Activated CD4-positive, alpha-beta memory T cell treated with anti-CD3 and anti-CD28 coated beads, Interleukin-2, amount 10 ng/mL, durations not matched to agents 7 days and 5 days (primary cell): ENCODE data around the gene IVD. TPM values are rescaled to one million over a fixed set of nuclear protein-coding genes. Genes with fewer than 3 reads are reported as not detected.

ENCODE experiments used
- CTCF ChIA-PET: fragments of 350-600 bp; sonication (Branson Sonifier 250); formaldehyde crosslinking; loops from one replicate; lab custom pipeline; 2021; ENCODE audit warnings: antibody characterized with exemption, inconsistent platforms; lab: Charles Lee
- POLR2A ChIA-PET: fragments of 350-600 bp; sonication (Branson Sonifier 250); formaldehyde crosslinking; loops from one replicate; lab custom pipeline; 2021; ENCODE audit warnings: antibody characterized with exemption; lab: Charles Lee
- DNase-seq: peaks from one replicate; pipeline ENCODE4 v3.0.0-alpha.2; 2020
- H3K27ac Mint-ChIP-seq: one replicate; pipeline ENCODE4 v1.8.0; 2021; ENCODE audit warnings: mild to moderate bottlenecking, mixed read lengths
- H3K27me3 Mint-ChIP-seq: one replicate; pipeline ENCODE4 v1.8.0; 2021; ENCODE audit warnings: mixed read lengths
- H3K36me3 Mint-ChIP-seq: one replicate; pipeline ENCODE4 v1.8.0; 2021; ENCODE audit warnings: low read depth, mixed read lengths
- H3K4me1 Mint-ChIP-seq: one replicate; pipeline ENCODE4 v1.8.0; 2021; ENCODE audit warnings: mixed read lengths
- H3K4me3 Mint-ChIP-seq: one replicate; pipeline ENCODE4 v1.8.0; 2021; ENCODE audit warnings: mild to moderate bottlenecking, mixed read lengths
- H3K9me3 Mint-ChIP-seq: one replicate; pipeline ENCODE4 v1.8.0; 2021; ENCODE audit warnings: mixed read lengths
- total RNA-seq, 2 experiments: library from RNA; stranded (reverse); gene quantifications; one replicate each; pipeline ENCODE4 v1.2.3, GENCODE V29; 2021

IVD gene
- total RNA-seq, 2 experiments from 2014 or later = 38.1 to 38.4 TPM

- H3K36me3 Mint-ChIP-seq = peaks cover 7% of the 10 kb centered on the region
- no peak overlapping the region for H3K27ac Mint-ChIP-seq
- H3K4me3 Mint-ChIP-seq = no peak overlapping the region
- peaks cover 2% of the 10 kb centered on the region for H3K4me1 Mint-ChIP-seq
- no peaks in the 10 kb centered on the region for H3K9me3 Mint-ChIP-seq
- CTCF ChIA-PET = interaction anchor here (0.9 to 7.4 kb wide), 6 partner anchors 9 to 202 kb away, joined by 3 to 143 read pairs (median 5); partner anchors contain the start of genes CCDC9B and IVD
- DNase-seq = no peak
- peaks cover 1% of the 10 kb centered on the region for H3K27me3 Mint-ChIP-seq
- POLR2A ChIA-PET = interaction anchor here (2.2 to 2.3 kb wide), 2 partner anchors 12 to 52 kb away, joined by 5 to 10 read pairs; no protein-coding TSS in a partner anchor
Measured at GRCh38 chr15:40420071-40420713, 14.6 kb downstream of the IVD start.

DNA sequence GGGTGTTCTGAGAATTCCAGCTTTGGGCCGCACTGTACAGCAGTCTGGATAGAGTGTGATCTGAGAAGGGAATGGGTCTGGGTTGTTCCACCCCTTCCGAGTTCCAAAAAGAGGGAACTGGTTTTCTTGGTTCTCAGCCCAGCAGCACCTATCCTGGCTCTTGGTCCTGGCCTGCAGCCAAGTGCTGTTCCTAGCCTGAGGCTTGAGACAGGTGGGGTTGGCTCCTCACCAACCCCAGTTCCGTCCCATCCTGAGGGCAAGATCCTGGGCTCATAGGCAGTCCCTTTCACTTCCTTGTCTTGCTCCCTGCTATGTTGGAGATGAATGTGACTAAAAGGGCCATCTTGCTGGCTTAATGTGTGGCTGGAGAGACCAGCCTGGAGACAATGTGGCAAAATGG, 15.2 kb downstream of the IVD start:
- POLR2A ChIA-PET = interaction anchor here (1.1 to 2.3 kb wide), 3 partner anchors 13 to 53 kb away, joined by 3 to 10 read pairs (median 5); no protein-coding TSS in a partner anchor
- no peaks in the 10 kb centered on the region for H3K9me3 Mint-ChIP-seq
- CTCF ChIA-PET = interaction anchor here (0.9 to 7.4 kb wide), 8 partner anchors 9 to 203 kb away, joined by 3 to 143 read pairs (median 8); partner anchors contain the start of genes CCDC9B, INAFM2 and IVD

DNA sequence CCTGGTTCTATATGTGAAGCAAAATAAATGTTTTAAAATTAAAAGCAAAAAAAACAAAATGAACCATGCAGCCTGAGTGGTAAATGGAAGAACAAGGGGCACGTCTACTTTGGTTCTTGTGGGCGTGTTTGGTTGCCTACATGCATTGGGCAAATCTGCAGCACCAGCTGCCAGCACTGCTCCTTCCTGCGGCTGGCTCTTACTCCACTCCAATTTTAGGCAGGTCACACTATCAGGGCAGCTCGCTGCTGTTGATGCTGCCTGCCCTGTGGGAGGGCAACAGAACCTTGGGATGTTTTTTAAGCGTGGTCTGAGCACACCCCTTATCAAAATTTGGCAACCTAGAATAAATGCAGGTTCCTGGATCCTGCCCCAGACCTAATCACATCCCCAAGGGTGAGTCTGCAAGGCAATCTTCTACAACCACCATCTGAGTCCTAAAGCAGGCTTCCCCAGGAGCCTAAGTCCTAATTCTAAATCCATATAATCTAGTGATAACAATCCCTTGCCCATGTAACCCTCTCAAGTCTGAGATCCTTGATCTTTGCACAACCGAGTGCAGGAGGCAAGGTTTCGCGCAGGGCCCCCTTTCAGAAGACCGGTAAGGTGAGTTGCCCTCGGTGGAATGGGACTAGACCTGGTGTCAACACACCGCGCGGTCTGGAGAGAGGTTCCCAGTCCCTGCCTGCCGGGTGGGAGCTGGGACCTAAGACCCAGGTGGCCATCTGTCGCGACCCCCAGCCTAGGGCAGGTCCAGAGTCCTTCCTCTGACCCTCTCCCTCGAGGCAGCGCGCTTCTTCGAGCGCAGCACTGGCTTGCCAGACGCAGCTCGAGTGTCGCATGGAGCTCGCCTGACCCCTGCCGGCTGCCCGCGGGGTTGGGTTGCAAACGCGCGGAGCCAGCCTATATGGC, 15.9 kb downstream of the IVD start:
- DNase-seq = peak; percentile 84
- no peak overlapping the region for H3K4me3 Mint-ChIP-seq
- CTCF ChIA-PET = interaction anchor here (0.6 to 7.4 kb wide), 21 partner anchors 15 to 150 kb away, joined by 3 to 143 read pairs (median 5); partner anchors contain the start of genes BAHD1, CCDC9B, INAFM2 and IVD
- POLR2A ChIA-PET = interaction anchor here (0.7 to 2.2 kb wide), 8 partner anchors 13 to 79 kb away, joined by 3 to 10 read pairs (median 4); partner anchors contain the start of genes BAHD1, IVD and KNSTRN
- H3K27me3 Mint-ChIP-seq = peaks cover 1% of the 10 kb centered on the region
- H3K36me3 Mint-ChIP-seq = no peaks in the 10 kb centered on the region
- no peaks in the 10 kb centered on the region for H3K9me3 Mint-ChIP-seq
- H3K4me1 Mint-ChIP-seq = peaks cover 2% of the 10 kb centered on the region
- no peak overlapping the region for H3K27ac Mint-ChIP-seq

More for the DNA sequence above, 15.2 kb downstream of the IVD start:
- Mint-ChIP-seq H3K27me3 (peaks cover 1% of the 10 kb centered on the region), H3K4me3 (no peak overlapping the region), H3K27ac (no peak overlapping the region), H3K36me3 (peaks cover 2% of the 10 kb centered on the region), H3K4me1 (peaks cover 2% of the 10 kb centered on the region)
- DNase-seq = no peak

GRCh38 chr15:40424483-40425115, 19.0 kb downstream of the IVD start:
- no peak for DNase-seq
- H3K27me3 Mint-ChIP-seq = peaks cover 6% of the 10 kb centered on the region
- H3K9me3 Mint-ChIP-seq = no peaks in the 10 kb centered on the region
- no peaks in the 10 kb centered on the region for H3K36me3 Mint-ChIP-seq
- peaks cover 2% of the 10 kb centered on the region for H3K4me1 Mint-ChIP-seq
- POLR2A ChIA-PET = interaction anchor here (0.9 to 1.5 kb wide), 3 partner anchors 14 to 19 kb away, joined by 3 read pairs; partner anchors contain the start of gene IVD
- H3K4me3 Mint-ChIP-seq = no peak overlapping the region
- no peak overlapping the region for H3K27ac Mint-ChIP-seq
- CTCF ChIA-PET = interaction anchor here (0.6 to 7.4 kb wide), 3 partner anchors 84 to 149 kb away, joined by 3 to 143 read pairs (median 11); partner anchors contain the start of gene CCDC9B

DNA sequence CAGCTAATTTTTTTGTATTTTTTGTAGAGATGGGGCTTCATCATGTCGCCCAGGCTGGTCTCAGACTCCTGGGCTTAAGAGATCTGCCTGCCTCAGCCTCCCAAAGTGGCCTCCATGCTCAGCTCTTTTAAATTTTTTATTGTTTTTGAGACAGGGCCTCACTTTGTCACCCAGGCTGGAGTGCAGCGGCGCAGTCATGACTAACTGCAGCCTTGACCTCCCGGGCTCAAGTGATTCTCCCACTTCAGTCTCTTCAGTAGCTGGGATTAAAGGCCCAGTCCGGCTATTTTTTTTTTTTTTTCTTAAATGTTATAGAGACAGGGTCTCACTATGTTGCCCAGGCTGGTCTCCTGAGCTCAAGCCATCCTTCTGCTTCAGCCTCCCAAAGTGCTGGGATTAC, 20.1 kb downstream of the IVD start:
- Mint-ChIP-seq H3K9me3 (no peaks in the 10 kb centered on the region), H3K36me3 (no peaks in the 10 kb centered on the region), H3K4me3 (no peak overlapping the region), H3K4me1 (peaks cover 2% of the 10 kb centered on the region), H3K27ac (no peak overlapping the region), H3K27me3 (peaks cover 8% of the 10 kb centered on the region)
- no peak for DNase-seq
- CTCF ChIA-PET = interaction anchor here (7.4 kb wide), 1 partner anchor 85 kb away, joined by 143 read pairs; the partner anchor contains the start of gene CCDC9B
- POLR2A ChIA-PET = interaction anchor here (0.7 to 1.3 kb wide), 3 partner anchors 11 to 43 kb away, joined by 3 read pairs; partner anchors contain the start of gene KNSTRN

- H3K36me3 Mint-ChIP-seq = no peaks in the 10 kb centered on the region
- H3K27ac Mint-ChIP-seq = no peak overlapping the region
- peaks cover 10% of the 10 kb centered on the region for H3K27me3 Mint-ChIP-seq
- ChIA-PET POLR2A (no interaction called here), CTCF (interaction anchor here (7.4 kb wide), 1 partner anchor 87 kb away, joined by 143 read pairs; the partner anchor contains the start of gene CCDC9B)
- H3K4me3 Mint-ChIP-seq = no peak overlapping the region
- DNase-seq = no peak
- no peaks in the 10 kb centered on the region for H3K9me3 Mint-ChIP-seq
- no peaks in the 10 kb centered on the region for H3K4me1 Mint-ChIP-seq
Measured at GRCh38 chr15:40427188-40427587, 21.6 kb downstream of the IVD start.

DNA sequence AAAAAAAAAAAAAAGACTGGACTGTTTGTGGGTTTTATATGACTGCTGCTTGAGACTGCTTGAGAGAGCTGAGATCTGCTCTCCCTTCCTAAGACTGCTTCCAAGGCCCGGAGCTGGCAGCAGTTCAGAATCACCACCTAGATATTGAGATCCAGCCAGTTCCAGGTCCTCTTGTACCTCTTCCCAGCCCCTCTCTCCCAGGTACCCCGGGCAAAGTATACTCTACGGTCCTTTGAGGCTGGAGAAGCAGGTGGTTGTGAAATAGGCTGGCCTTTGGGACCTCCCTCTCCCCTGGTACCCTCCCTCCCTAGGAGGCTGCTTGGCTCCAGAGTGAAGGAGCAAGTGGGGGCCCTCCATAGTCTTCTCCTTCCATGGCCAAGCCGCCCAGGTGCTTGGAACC, 22.6 kb downstream of the IVD start:
- H3K36me3 Mint-ChIP-seq = no peaks in the 10 kb centered on the region
- peaks cover 14% of the 10 kb centered on the region for H3K27me3 Mint-ChIP-seq
- no peak for DNase-seq
- ChIA-PET POLR2A (no interaction called here), CTCF (no interaction called here)
- no peak overlapping the region for H3K27ac Mint-ChIP-seq
- H3K4me1 Mint-ChIP-seq = no peaks in the 10 kb centered on the region
- no peaks in the 10 kb centered on the region for H3K9me3 Mint-ChIP-seq
- H3K4me3 Mint-ChIP-seq = no peak overlapping the region

GRCh38 chr15:40429068-40429710, 23.6 kb downstream of the IVD start:
- H3K27me3 Mint-ChIP-seq = peaks cover 16% of the 10 kb centered on the region
- H3K4me1 Mint-ChIP-seq = no peaks in the 10 kb centered on the region
- H3K36me3 Mint-ChIP-seq = no peaks in the 10 kb centered on the region
- CTCF ChIA-PET = interaction anchor here (1.5 kb wide), 1 partner anchor 9 kb away, joined by 3 read pairs; no protein-coding TSS in a partner anchor
- no peak overlapping the region for H3K4me3 Mint-ChIP-seq
- POLR2A ChIA-PET = interaction anchor here (0.6 kb wide), 1 partner anchor 15 kb away, joined by 3 read pairs; no protein-coding TSS in a partner anchor
- H3K27ac Mint-ChIP-seq = no peak overlapping the region
- H3K9me3 Mint-ChIP-seq = no peaks in the 10 kb centered on the region
- no peak for DNase-seq

GRCh38 chr15:40430271-40430805, 24.7 kb downstream of the IVD start:
- peaks cover 28% of the 10 kb centered on the region for H3K27me3 Mint-ChIP-seq
- H3K36me3 Mint-ChIP-seq = no peaks in the 10 kb centered on the region
- H3K27ac Mint-ChIP-seq = no peak overlapping the region
- no peak for DNase-seq
- no peak overlapping the region for H3K4me3 Mint-ChIP-seq
- H3K9me3 Mint-ChIP-seq = no peaks in the 10 kb centered on the region
- ChIA-PET CTCF (interaction anchor here (1.5 kb wide), 1 partner anchor 10 kb away, joined by 3 read pairs; no protein-coding TSS in a partner anchor), POLR2A (interaction anchor here (0.6 kb wide), 1 partner anchor 72 kb away, joined by 4 read pairs; no protein-coding TSS in a partner anchor)
- H3K4me1 Mint-ChIP-seq = no peaks in the 10 kb centered on the region

GRCh38 chr15:40435023-40435709, 29.6 kb downstream of the IVD start:
- Mint-ChIP-seq H3K36me3 (no peaks in the 10 kb centered on the region), H3K4me3 (no peak overlapping the region), H3K27me3 (peaks cover 67% of the 10 kb centered on the region), H3K9me3 (no peaks in the 10 kb centered on the region), H3K4me1 (peaks cover 18% of the 10 kb centered on the region), H3K27ac (no peak overlapping the region)
- DNase-seq = no peak
- POLR2A ChIA-PET = interaction anchor here (1.0 to 1.1 kb wide), 2 partner anchors 11 to 14 kb away, joined by 3 read pairs; no protein-coding TSS in a partner anchor
- CTCF ChIA-PET = no interaction called here

GRCh38 chr15:40435710-40436089, 30.1 kb downstream of the IVD start:
- Mint-ChIP-seq H3K27ac (no peak overlapping the region), H3K4me3 (no peak overlapping the region), H3K4me1 (peaks cover 18% of the 10 kb centered on the region), H3K9me3 (no peaks in the 10 kb centered on the region), H3K27me3 (peaks cover 64% of the 10 kb centered on the region), H3K36me3 (no peaks in the 10 kb centered on the region)
- POLR2A ChIA-PET = interaction anchor here (1.0 to 1.1 kb wide), 2 partner anchors 10 to 14 kb away, joined by 3 read pairs; no protein-coding TSS in a partner anchor
- CTCF ChIA-PET = no interaction called here
- DNase-seq = no peak
